HEK293T (cell line): ENCODE results near the gene NECAB2.

Experiments used
- BHLHE40 ChIP-seq: fragments of 450-650 bp; IDR thresholded peaks from 2 replicates; pipeline ENCODE4 v1.6.1; 2016; ENCODE audit warnings: mild to moderate bottlenecking, moderate library complexity, borderline replicate concordance
- ELF4 ChIP-seq: fragments of 450-650 bp; IDR thresholded peaks from 2 replicates; pipeline ENCODE4 v1.6.1; 2017; ENCODE audit warnings: antibody characterized with exemption
- FOXM1 ChIP-seq: fragments of 450-650 bp; IDR thresholded peaks from 2 replicates; pipeline ENCODE4 v1.6.1; 2017; ENCODE audit warnings: mild to moderate bottlenecking, borderline replicate concordance
- L3MBTL2 ChIP-seq: fragments of 450-650 bp; conservative IDR thresholded peaks from 2 replicates; pipeline ENCODE4 v1.6.1; 2016; ENCODE audit warnings: mild to moderate bottlenecking
- NFRKB ChIP-seq: fragments of 450-650 bp; IDR thresholded peaks from 2 replicates; pipeline ENCODE4 v1.6.1; 2016; ENCODE audit warnings: mild to moderate bottlenecking, moderate library complexity

GRCh38 chr16:84009282-84009681, 41.2 kb downstream of the NECAB2 start:
- TF ChIP-seq FOXM1 (no peak), BHLHE40 (no peak), NFRKB (no peak), L3MBTL2 (no peak), ELF4 (no peak)
